ENCODE results near the gene TAF3.
"Not testable (repeated sequence)": the region's sequence is repeated elsewhere in the genome, so short reads cannot be mapped to it uniquely, and the experiment has no call there.

Gene TAF3, protein sequence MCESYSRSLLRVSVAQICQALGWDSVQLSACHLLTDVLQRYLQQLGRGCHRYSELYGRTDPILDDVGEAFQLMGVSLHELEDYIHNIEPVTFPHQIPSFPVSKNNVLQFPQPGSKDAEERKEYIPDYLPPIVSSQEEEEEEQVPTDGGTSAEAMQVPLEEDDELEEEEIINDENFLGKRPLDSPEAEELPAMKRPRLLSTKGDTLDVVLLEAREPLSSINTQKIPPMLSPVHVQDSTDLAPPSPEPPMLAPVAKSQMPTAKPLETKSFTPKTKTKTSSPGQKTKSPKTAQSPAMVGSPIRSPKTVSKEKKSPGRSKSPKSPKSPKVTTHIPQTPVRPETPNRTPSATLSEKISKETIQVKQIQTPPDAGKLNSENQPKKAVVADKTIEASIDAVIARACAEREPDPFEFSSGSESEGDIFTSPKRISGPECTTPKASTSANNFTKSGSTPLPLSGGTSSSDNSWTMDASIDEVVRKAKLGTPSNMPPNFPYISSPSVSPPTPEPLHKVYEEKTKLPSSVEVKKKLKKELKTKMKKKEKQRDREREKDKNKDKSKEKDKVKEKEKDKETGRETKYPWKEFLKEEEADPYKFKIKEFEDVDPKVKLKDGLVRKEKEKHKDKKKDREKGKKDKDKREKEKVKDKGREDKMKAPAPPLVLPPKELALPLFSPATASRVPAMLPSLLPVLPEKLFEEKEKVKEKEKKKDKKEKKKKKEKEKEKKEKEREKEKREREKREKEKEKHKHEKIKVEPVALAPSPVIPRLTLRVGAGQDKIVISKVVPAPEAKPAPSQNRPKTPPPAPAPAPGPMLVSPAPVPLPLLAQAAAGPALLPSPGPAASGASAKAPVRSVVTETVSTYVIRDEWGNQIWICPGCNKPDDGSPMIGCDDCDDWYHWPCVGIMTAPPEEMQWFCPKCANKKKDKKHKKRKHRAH

DNA sequence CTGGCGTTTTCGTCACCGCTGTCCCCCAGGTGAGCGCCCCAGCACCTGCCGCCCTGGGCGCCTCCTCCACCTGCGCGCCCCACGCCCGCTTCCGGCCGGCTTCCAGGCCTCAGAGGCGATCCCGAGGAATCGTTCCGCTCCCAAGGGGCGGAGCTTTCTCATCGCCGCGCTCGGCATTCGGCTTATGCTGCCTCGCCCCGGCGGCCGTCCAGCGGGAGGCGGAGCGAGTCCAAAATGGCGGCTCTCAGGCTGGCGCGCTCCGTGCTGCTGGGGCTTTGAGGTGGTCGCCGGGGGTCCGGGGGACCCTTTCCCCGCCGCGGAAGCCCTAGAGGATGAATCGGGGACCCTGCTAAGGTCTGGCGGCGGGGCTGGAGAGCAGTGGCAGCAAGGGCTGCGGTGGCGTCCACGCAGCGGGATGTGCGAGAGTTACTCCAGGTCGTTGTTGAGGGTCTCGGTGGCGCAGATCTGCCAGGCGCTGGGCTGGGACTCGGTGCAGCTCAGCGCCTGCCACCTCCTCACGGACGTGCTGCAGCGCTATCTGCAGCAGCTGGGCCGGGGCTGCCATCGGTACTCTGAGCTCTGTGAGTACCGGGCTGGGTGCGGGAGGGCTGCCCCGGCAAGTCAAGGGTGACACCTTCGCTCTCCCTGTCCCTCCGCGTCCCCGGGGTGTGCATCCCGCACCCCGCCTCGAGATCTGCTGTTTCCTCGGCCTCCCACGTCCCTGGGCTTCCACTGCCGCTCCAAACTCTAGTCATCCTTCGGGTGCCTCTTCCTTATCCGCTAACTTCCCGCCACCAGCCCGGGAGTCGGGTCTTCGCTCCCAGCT lies at the start of gene TAF3:
Gene TAF3 (plus strand): TSS at position 211 of the 826 bp plus-strand sequence. CDS start 205 bp downstream, at position 416.
- POLR2A ChIA-PET (ENCODE audit: low non-redundant PET): interaction anchor here (0.5 to 2.4 kb wide), 5 partner anchors 9 to 315 kb away, joined by 3 to 16 read pairs (median 4); partner anchors contain the start of genes ATP5F1C and KIN
- H3K27ac ChIP-seq: peak within 1 kb of the TSS; percentile 64
- TF ChIP-seq, protein P1, sequence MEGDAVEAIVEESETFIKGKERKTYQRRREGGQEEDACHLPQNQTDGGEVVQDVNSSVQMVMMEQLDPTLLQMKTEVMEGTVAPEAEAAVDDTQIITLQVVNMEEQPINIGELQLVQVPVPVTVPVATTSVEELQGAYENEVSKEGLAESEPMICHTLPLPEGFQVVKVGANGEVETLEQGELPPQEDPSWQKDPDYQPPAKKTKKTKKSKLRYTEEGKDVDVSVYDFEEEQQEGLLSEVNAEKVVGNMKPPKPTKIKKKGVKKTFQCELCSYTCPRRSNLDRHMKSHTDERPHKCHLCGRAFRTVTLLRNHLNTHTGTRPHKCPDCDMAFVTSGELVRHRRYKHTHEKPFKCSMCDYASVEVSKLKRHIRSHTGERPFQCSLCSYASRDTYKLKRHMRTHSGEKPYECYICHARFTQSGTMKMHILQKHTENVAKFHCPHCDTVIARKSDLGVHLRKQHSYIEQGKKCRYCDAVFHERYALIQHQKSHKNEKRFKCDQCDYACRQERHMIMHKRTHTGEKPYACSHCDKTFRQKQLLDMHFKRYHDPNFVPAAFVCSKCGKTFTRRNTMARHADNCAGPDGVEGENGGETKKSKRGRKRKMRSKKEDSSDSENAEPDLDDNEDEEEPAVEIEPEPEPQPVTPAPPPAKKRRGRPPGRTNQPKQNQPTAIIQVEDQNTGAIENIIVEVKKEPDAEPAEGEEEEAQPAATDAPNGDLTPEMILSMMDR (conservative IDR thresholded peaks at IDR 0.05; ENCODE audit: low read depth): no peak
- DNase-seq (ENCODE audit: low spot score): peak; percentile 83
- CTCF ChIA-PET: interaction anchor here (0.6 to 1.0 kb wide), 2 partner anchors 26 to 164 kb away, joined by 3 to 4 read pairs; no protein-coding TSS in a partner anchor

DNA sequence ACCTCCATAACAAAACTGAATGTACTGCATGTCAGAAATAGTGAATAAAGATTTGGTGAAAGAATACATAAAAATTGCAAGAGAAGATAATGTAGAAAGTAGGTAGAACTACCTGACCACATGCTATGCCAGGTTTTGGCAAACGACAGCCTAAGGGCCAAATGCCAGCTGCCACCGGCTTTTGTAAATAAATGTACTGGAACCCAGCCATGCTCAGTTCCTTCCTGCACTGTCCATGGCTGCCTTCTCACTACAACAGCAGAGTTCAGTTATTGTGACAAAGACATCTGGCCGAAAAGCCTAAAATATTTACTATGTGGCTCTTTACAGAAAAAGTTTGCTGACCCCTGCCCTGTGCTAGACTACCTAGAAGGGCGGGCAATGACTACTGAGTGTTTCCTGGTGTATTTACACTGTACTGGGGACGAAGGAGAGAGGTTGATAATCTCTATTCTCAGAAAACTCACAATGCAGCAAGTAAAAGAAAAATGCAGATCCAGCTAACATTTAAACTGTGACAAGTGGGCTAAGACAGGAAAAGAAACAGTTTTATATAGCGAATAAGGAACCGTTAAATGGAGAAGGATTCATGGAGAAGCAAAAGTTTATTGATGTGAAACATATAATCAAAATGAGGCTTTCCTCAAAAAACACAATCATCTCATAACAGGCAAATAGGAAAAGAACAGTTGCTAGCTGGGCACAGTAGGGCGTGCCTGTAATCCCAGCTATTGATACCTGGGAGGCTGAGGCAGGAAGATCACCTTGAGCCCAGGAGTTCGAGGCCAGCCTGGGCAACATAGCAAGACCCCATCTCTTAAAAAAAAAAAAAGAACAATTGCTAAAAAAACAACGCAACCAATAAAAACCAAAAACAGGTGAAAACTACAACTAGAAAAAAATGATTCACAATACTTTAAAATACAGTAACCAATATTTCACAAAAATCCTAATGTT lies 44.2 kb upstream of the TAF3 start:
- DNase-seq (ENCODE audit: low spot score): no peak
- TF ChIP-seq, protein P1 (conservative IDR thresholded peaks at IDR 0.05; ENCODE audit: low read depth): no peak
- ChIA-PET CTCF (no interaction called here), POLR2A (ENCODE audit: low non-redundant PET) (no interaction called here)
- H3K27ac ChIP-seq: no peak overlapping the region

DNA sequence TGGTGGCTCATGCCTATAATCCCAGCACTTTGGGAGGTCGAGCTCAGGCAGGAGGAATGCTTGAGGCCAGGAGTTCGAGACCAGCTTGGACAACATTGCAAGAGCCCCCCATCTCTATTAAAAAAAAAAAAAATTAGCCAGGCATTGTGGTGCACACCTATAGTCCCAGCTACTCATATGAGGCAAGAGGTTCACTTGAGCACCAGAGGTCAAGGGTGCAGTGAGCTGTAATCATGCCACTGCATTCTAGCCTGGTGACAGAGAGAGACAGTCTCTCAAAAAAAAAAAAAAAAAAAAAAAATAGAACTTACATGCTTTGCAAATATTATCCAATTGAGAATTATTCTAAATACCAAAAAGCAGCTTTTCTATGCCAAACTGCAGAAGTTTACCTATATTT lies 41.5 kb upstream of the TAF3 start:
- DNase-seq (ENCODE audit: low spot score): no peak
- POLR2A ChIA-PET (ENCODE audit: low non-redundant PET): no interaction called here
- TF ChIP-seq, protein P1 (conservative IDR thresholded peaks at IDR 0.05; ENCODE audit: low read depth): no peak
- no peak overlapping the region for H3K27ac ChIP-seq
- CTCF ChIA-PET: no interaction called here

DNA sequence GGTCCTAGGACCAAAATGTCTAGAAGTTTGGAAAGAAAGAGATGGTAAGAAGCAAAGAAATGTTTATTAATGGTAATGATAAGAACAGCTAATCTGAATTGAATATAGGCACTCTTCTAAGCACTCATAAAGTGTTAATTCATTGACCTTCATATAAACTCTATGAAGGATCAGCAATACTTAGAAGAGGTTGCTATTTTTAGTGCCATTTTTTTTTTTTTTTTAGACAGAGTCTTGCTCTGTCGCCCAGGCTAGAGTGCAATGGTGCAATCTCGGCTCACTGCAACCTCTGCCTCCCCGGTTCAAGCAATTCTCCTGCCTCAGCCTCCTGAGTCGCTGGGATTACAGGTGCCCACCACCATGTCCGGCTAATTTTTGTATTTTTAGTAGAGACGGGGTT lies 36.1 kb upstream of the TAF3 start:
- DNase-seq (ENCODE audit: low spot score); H3K27ac ChIP-seq; CTCF ChIA-PET; POLR2A ChIA-PET (ENCODE audit: low non-redundant PET): not testable (repeated sequence)

DNA sequence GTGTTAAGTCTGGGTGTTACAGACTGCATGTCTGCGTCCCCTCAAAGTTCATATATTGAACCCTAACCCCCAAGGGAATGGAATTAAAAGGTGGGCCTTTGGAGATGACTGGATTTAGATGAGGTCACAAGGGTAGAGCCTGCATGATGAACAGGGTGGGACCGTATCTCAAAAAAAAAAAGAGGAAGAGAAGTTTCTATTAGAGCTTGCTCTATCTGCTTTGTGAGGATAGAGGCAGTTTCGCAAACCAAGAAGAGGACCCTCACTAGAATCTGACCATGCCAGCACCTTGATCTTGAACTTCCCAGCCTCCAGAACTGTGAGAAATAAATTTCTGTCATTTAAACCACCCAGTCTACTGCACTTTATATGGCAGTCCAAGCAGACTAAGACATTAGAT lies 31.9 kb upstream of the TAF3 start:
- POLR2A ChIA-PET (ENCODE audit: low non-redundant PET): no interaction called here
- CTCF ChIA-PET: no interaction called here
- TF ChIP-seq, protein P1 (conservative IDR thresholded peaks at IDR 0.05; ENCODE audit: low read depth): no peak
- H3K27ac ChIP-seq: no peak overlapping the region
- no peak for DNase-seq (ENCODE audit: low spot score)

Data from RWPE1 (cell line).